Testis (tissue), 3 donors: ENCODE data around the gene LRP10. TPM values are rescaled to one million over a fixed set of nuclear protein-coding genes. Genes with fewer than 3 reads are reported as not detected.

ENCODE experiments used
- DNase-seq: peaks from one replicate; pipeline ENCODE4 v3.0.0-alpha.2; 2019
- H3K27ac ChIP-seq, 2 donors: fragments of 200-600 bp; sonication (generic); one replicate each; pipeline ENCODE4 v1.5.1; 2019
- H3K27me3 ChIP-seq: fragments of 200-600 bp; sonication (generic); one replicate; pipeline ENCODE4 v1.5.1; 2019
- H3K36me3 ChIP-seq: fragments of 200-600 bp; sonication (generic); one replicate; pipeline ENCODE4 v1.5.1; 2017; ENCODE audit warnings: low read depth; ENCODE audit errors: missing control alignments
- H3K4me1 ChIP-seq: fragments of 200-600 bp; sonication (generic); one replicate; pipeline ENCODE4 v1.5.1; 2019
- H3K4me3 ChIP-seq, 2 donors: fragments of 200-600 bp; sonication (generic); one replicate each; pipeline ENCODE4 v1.5.1; 2017 to 2019
- H3K9me3 ChIP-seq: fragments of 200-600 bp; sonication (generic); one replicate; pipeline ENCODE4 v1.5.1; 2017
- CTCF ChIP-seq, 3 experiments: fragments of 450-650 bp in 2 of 3; fragments of 200-600 bp in 1 of 3; sonication (generic) in 1 of 3; IDR thresholded peaks; one replicate each; pipeline ENCODE4 v1.5.1; 2016 to 2019; ENCODE audit warnings: antibody characterized with exemption in 3 of 3, mild to moderate bottlenecking in 2 of 3, moderate library complexity in 1 of 3
- POLR2A ChIP-seq: fragments of 450-650 bp; IDR thresholded peaks from one replicate; pipeline ENCODE4 v1.6.1; 2017; ENCODE audit warnings: antibody characterized with exemption, mild to moderate bottlenecking, moderate library complexity
- WGBS, 2 donors: methylation state at CpG; one replicate each; pipeline ENCODE4 v1.1.5; 2018; 5-methylcytosine and 5-hydroxymethylcytosine counted together
- intact Hi-C: fragments of 100-400 bp; cut with DNase I; formaldehyde crosslinking; loops from one replicate; pipeline ENCODE4 v1.15.1; 2023; ENCODE audit warnings: low total_unique reads
- polyA plus RNA-seq: library from polyadenylated mRNA; stranded (reverse); fragments of 350-450 nt; fragmentation: Illumina TruSeq; extraction: RNeasy Lipid Tissue Mini Kit (QIAGEN cat#74804); gene quantifications from one replicate; pipeline ENCODE4 v1.2.3, GENCODE V29; 2014; ENCODE audit warnings: low read depth, low replicate concordance; ENCODE audit not compliant: insufficient read depth
- total RNA-seq, 2 donors: library from RNA; depleted of rRNA; stranded (reverse); fragments of >200 nt; gene quantifications; one replicate each; pipeline ENCODE4 v1.2.3, GENCODE V29; 2016

Gene LRP10
- total and polyA plus RNA-seq, 3 donors from 2014 or later: 41.3 to 67.7 (median 58.2) TPM

- Histone ChIP-seq H3K27ac (no peak overlapping the region), H3K27me3 (no peaks in the 10 kb centered on the region), H3K9me3 (no peaks in the 10 kb centered on the region), H3K4me1 (no peaks in the 10 kb centered on the region), H3K4me3 (no peak overlapping the region), H3K36me3 (no peaks in the 10 kb centered on the region)
- TF ChIP-seq POLR2A (no peak), CTCF (IDR thresholded peaks at IDR 0.05) (peak in 1 of 3 experiments; percentile 45)
- WGBS, 2 donors: 48 to 54% methylated on average over 3 of the region's 3 CpGs
- peak; percentile 51 for DNase-seq
- intact Hi-C loops: no loop called here
These were observed 28.7 kb downstream of the LRP10 start for GRCh38 chr14:22900081-22900799.

- Histone ChIP-seq H3K9me3 (no peaks in the 10 kb centered on the region), H3K4me3 (no peak overlapping the region), H3K36me3 (no peaks in the 10 kb centered on the region), H3K27me3 (no peaks in the 10 kb centered on the region), H3K4me1 (no peaks in the 10 kb centered on the region), H3K27ac (no peak overlapping the region)
- intact Hi-C loops: no loop called here
- TF ChIP-seq POLR2A (no peak), CTCF (IDR thresholded peaks at IDR 0.05) (no peak)
- WGBS, 2 donors: 92 to 94% methylated on average over 7 of the region's 7 CpGs
- no peak for DNase-seq
These were observed 30.3 kb downstream of the LRP10 start for GRCh38 chr14:22901799-22902198.

GRCh38 chr14:22903742-22904087 lies 32.2 kb downstream of the LRP10 start:
- intact Hi-C loops: no loop called here
- Histone ChIP-seq H3K4me3 (no peak overlapping the region), H3K9me3 (no peaks in the 10 kb centered on the region), H3K36me3 (no peaks in the 10 kb centered on the region), H3K27ac (peak overlapping the region in 1 of 2 donors; percentile 36), H3K27me3 (no peaks in the 10 kb centered on the region), H3K4me1 (no peaks in the 10 kb centered on the region)
- 65 to 85% methylated on average over 2 of the region's 2 CpGs for WGBS, 2 donors
- TF ChIP-seq POLR2A (no peak), CTCF (IDR thresholded peaks at IDR 0.05) (no peak)
- DNase-seq: no peak

GRCh38 chr14:22905627-22906026 lies 34.1 kb downstream of the LRP10 start:
- Histone ChIP-seq H3K27me3 (no peaks in the 10 kb centered on the region), H3K27ac (no peak overlapping the region), H3K4me1 (no peaks in the 10 kb centered on the region), H3K36me3 (no peaks in the 10 kb centered on the region), H3K4me3 (no peak overlapping the region), H3K9me3 (no peaks in the 10 kb centered on the region)
- DNase-seq: no peak
- intact Hi-C loops: no loop called here
- TF ChIP-seq CTCF (IDR thresholded peaks at IDR 0.05) (no peak), POLR2A (no peak)
- WGBS, 2 donors: 89 to 92% methylated on average over 4 of the region's 4 CpGs

- no peaks in the 10 kb centered on the region for H3K27me3 ChIP-seq
- no peaks in the 10 kb centered on the region for H3K36me3 ChIP-seq
- H3K27ac ChIP-seq: no peak overlapping the region
- DNase-seq: no peak
- no peak overlapping the region for H3K4me3 ChIP-seq
- TF ChIP-seq POLR2A (no peak), CTCF (IDR thresholded peaks at IDR 0.05) (no peak)
- no peaks in the 10 kb centered on the region for H3K4me1 ChIP-seq
- H3K9me3 ChIP-seq: no peaks in the 10 kb centered on the region
- WGBS, 2 donors: 94 to 96% methylated on average over 20 of the region's 20 CpGs
- intact Hi-C loops: no loop called here
These were observed 34.5 kb downstream of the LRP10 start for GRCh38 chr14:22906073-22906472.
